GM19193 (cell line): Measurements from ENCODE around the gene HELT.

ENCODE experiments used
- POLR2A ChIP-seq: IDR thresholded peaks from 4 replicates; pipeline ENCODE4 v1.6.1; 2011; ENCODE audit not compliant: insufficient read depth, insufficient read length; ENCODE audit errors: extremely low read depth

Gene HELT

DNA sequence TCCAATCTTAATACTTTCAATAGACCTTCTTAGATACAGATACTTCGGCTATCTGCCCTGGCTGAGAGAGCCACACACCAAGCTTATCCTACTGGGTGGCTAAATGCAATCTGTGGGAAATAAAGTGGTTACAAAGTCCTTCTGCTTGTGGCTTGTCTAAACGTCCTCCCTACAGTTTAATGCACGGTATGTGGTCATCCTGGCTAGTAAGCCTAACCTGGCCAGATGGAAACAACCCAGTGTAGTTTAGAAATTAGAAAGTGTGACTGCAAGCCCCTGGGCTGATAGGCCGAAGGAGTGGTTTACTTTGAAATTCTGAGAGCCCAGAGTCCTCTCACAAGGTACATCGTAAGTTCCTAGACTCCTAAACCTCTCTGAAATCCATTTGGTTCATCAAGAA is 47.9 kb downstream of the HELT start:
- TF ChIP-seq POLR2A = no peak

DNA sequence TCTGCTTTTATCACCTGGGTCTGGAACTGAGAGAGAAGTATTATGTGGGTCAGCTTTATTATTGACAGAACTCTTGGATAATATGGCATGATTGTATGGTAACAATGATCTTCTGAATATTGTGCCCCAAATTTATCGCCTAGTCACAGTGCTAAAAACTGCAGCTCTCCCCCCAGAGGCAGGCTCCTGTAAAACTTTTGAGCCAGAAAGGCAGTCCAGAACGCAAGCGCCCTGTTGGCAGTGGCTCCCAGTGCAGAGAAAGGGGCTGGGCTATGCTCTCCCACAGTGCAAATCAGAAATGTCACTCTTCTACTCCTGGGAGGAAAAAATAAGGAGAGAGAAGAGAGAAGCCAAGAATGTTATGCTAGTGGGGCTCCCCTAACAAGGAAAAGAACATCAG is 50.5 kb downstream of the HELT start:
- TF ChIP-seq POLR2A = no peak
